GM12874 (cell line): ENCODE data around the gene CCDC34.

Experiments
- TF ChIP-seq, protein P1 (sequence below): IDR thresholded peaks from 2 replicates; pipeline ENCODE4 v1.5.1; 2011; ENCODE audit warnings: low read depth, mild to moderate bottlenecking, control low read depth, low read length, moderate library complexity; ENCODE audit not compliant: insufficient read depth

Gene CCDC34

GRCh38 chr11:27391331-27392015 is 28.5 kb upstream of the CCDC34 start:
- TF ChIP-seq, protein P1, sequence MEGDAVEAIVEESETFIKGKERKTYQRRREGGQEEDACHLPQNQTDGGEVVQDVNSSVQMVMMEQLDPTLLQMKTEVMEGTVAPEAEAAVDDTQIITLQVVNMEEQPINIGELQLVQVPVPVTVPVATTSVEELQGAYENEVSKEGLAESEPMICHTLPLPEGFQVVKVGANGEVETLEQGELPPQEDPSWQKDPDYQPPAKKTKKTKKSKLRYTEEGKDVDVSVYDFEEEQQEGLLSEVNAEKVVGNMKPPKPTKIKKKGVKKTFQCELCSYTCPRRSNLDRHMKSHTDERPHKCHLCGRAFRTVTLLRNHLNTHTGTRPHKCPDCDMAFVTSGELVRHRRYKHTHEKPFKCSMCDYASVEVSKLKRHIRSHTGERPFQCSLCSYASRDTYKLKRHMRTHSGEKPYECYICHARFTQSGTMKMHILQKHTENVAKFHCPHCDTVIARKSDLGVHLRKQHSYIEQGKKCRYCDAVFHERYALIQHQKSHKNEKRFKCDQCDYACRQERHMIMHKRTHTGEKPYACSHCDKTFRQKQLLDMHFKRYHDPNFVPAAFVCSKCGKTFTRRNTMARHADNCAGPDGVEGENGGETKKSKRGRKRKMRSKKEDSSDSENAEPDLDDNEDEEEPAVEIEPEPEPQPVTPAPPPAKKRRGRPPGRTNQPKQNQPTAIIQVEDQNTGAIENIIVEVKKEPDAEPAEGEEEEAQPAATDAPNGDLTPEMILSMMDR: no peak

DNA sequence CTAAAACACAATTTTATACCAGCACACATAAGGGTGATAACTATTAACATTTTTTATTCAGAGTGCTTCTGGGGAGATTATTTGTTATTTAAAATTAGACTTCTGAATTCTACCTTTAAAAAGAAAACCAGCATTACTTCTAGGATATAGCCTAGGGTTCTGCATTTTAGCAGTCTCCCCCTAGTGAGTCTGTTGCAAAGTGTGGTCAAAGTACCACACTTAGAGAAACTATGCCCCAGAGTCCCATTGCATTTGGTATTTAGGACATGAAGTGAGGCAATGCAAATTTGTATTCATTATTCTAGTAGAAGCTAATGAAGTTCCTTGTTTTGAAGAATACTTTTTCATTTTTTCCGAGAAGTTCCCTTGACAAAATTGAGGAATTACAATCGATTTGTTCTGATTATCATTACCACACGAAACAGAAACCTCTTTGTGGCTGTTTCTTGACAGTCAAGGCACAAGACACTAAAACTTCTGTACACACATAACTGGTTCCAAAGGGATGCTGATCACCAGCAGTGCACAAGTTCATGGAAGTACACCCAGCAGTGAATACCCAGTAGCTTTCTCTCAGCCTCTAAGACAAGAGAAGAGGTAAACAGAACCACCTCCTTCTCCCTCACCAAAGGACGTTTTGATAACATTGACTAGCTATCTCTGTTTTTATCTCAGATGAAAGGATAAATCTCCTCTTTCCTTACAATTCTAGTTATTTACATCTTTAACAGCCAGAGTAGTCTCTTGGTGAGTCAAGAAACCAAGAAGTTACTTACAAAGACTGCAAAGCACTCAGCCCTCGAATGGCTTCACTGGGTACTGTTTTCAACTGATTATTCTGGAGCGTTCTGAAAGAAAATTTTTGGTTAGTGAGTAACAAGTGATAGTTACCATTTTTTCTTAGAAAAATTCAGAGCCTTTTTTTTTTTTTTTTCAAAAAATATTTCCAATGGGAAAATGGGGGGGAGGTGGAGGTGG is 27.6 kb upstream of the CCDC34 start:
- TF ChIP-seq, protein P1: no peak

GRCh38 chr11:27388869-27389268 is 25.9 kb upstream of the CCDC34 start:
- TF ChIP-seq, protein P1: no peak

DNA sequence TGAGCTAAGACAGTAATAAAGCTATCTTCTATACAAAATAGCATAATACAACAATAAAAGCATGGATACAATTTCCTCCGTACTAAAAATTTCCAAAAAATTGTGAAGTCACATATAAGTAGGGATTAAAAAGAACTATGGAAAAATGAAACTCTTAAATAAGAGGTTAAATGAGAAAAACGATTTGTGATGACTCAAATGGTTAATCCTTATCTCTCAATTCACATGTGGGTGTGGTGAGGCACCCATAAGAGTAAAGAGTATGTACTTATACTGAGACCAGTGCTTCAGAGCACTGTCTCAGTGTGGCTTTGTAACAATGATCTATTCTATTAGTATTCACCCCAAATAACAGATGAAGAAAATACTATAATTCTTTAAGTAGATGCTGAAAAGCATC is 25.0 kb upstream of the CCDC34 start:
- TF ChIP-seq, protein P1: no peak

DNA sequence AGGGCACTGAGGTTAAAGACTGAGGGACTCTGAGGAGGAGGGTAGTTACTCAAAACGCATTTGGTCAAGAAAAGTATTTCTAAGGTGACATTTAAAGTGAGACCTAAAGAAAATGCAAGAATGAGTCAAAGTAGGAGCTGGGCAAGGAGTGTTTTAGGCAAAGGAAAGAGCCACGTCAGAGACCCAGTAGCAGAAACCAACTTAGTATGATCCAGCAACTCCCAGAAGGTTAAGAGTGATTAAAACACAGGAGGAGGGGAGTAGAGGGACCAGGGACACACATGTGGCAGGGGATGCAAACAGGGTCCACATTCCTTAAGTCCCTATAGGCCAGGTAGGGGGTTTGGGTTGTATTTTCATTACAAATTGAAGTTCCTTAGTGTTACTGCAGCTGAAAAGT is 24.3 kb upstream of the CCDC34 start:
- TF ChIP-seq, protein P1: no peak

GRCh38 chr11:27386181-27386845 is 23.3 kb upstream of the CCDC34 start:
- TF ChIP-seq, protein P1: no peak

- TF ChIP-seq, protein P1: no peak
Measured at GRCh38 chr11:27385245-27385644, 22.2 kb upstream of the CCDC34 start.
